NOMO-1 treated with dmso at 0.1 percent for 144 hours (cell line): ENCODE measurements around the gene ICAM2.
"Not testable (repeated sequence)": the region's sequence is repeated elsewhere in the genome, so short reads cannot be mapped to it uniquely, and the experiment has no call there.

Experiments
- DNase-seq: peaks from one replicate; lab custom pipeline; 2025; ENCODE audit not compliant: unreplicated experiment; lab: John Stamatoyannopoulos, UW

Gene ICAM2

GRCh38 chr17:64045176-64045575 is 24.7 kb upstream of the ICAM2 start:
- no peak for DNase-seq

- DNase-seq, result no peak
Measured at GRCh38 chr17:64042700-64043485, 22.5 kb upstream of the ICAM2 start.

GRCh38 chr17:64041912-64042311 is 21.5 kb upstream of the ICAM2 start:
- DNase-seq, result no peak

GRCh38 chr17:64040206-64040605 is 19.8 kb upstream of the ICAM2 start:
- no peak for DNase-seq

GRCh38 chr17:64039106-64039400 is 18.6 kb upstream of the ICAM2 start:
- DNase-seq, result no peak

GRCh38 chr17:64038331-64039105 is 18.1 kb upstream of the ICAM2 start:
- no peak for DNase-seq

- no peak for DNase-seq
Measured at GRCh38 chr17:64037802-64038201, 17.4 kb upstream of the ICAM2 start.

- DNase-seq, result no peak
Measured at GRCh38 chr17:64037180-64037579, 16.7 kb upstream of the ICAM2 start.

GRCh38 chr17:64036198-64036922 is 15.9 kb upstream of the ICAM2 start:
- no peak for DNase-seq

GRCh38 chr17:64032081-64032480 is 11.6 kb upstream of the ICAM2 start:
- DNase-seq, result no peak

GRCh38 chr17:64028874-64029464 is 8.5 kb upstream of the ICAM2 start:
- DNase-seq, result peak; percentile 17

- peak; percentile 84 for DNase-seq
Measured at GRCh38 chr17:64025732-64026294, 5.4 kb upstream of the ICAM2 start.

- DNase-seq, result no peak
Measured at GRCh38 chr17:64024781-64025731, 4.6 kb upstream of the ICAM2 start.

- no peak for DNase-seq
Measured at GRCh38 chr17:64024215-64024654, 3.8 kb upstream of the ICAM2 start.

GRCh38 chr17:64022611-64023063 is 2.2 kb upstream of the ICAM2 start:
- DNase-seq, result no peak

GRCh38 chr17:64019551-64019961 is 877 bp downstream of the ICAM2 start:
- DNase-seq, result not testable (repeated sequence)

GRCh38 chr17:64017381-64017980 is 3.0 kb downstream of the ICAM2 start:
- DNase-seq, result no peak

GRCh38 chr17:64016974-64017373 is 3.5 kb downstream of the ICAM2 start:
- DNase-seq, result no peak

- DNase-seq, result no peak
Measured at GRCh38 chr17:64016231-64016784, 4.1 kb downstream of the ICAM2 start.
